PC-9 (cell line): ENCODE data around the gene TMEM232. TPM values are rescaled to one million over a fixed set of nuclear protein-coding genes. Genes with fewer than 3 reads are reported as not detected.

Source experiments
- BruUV-seq: library from RNA; stranded (reverse); fragments of 400-500 nt; replicated peaks from 2 replicates; lab custom pipeline; 2021; lab: Mats Ljungman, UMichigan
- CTCF ChIA-PET: fragments of 300-600 bp; sonication (Branson Sonifier 250); formaldehyde crosslinking; loops from one replicate; lab custom pipeline; 2022; ENCODE audit warnings: antibody characterized with exemption; lab: Charles Lee
- POLR2A ChIA-PET: fragments of 300-600 bp; sonication (Branson Sonifier 250); formaldehyde crosslinking; loops from one replicate; lab custom pipeline; 2022; ENCODE audit warnings: antibody characterized with exemption; ENCODE audit not compliant: unreplicated experiment; lab: Charles Lee
- DNase-seq, 2 experiments: peaks; one replicate each; pipeline versions ENCODE4 v3.0.0 to v3.0.0-alpha.2; 2015 to 2022; ENCODE audit warnings: mixed read lengths in 1 of 2
- H2AFZ ChIP-seq: fragments of 200-600 bp; sonication (generic); 2 replicates; pipeline ENCODE4 v1.8.1; 2017; ENCODE audit warnings: antibody characterized with exemption
- H3F3A ChIP-seq: fragments of 200-600 bp; sonication (generic); 2 replicates; pipeline ENCODE4 v1.8.1; 2017; ENCODE audit warnings: antibody characterized with exemption, mild to moderate bottlenecking, low read depth; ENCODE audit not compliant: insufficient read depth
- H3K27ac ChIP-seq: fragments of 200-600 bp; sonication (generic); 2 replicates; pipeline ENCODE4 v1.6.1; 2016; ENCODE audit warnings: mixed run types
- H3K27me3 ChIP-seq: fragments of 200-600 bp; sonication (generic); 2 replicates; pipeline ENCODE4 v1.6.1; 2016; ENCODE audit warnings: low read depth, mixed run types; ENCODE audit not compliant: insufficient read depth
- H3K36me3 ChIP-seq: fragments of 200-600 bp; sonication (generic); 2 replicates; pipeline ENCODE4 v1.6.1; 2016; ENCODE audit warnings: low read depth, mixed run types
- H3K4me1 ChIP-seq: fragments of 200-600 bp; sonication (generic); replicated peaks from 2 replicates; pipeline ENCODE4 v1.6.1; 2016; ENCODE audit warnings: mixed run types; ENCODE audit not compliant: insufficient read depth
- H3K4me2 ChIP-seq: fragments of 200-600 bp; sonication (generic); 2 replicates; pipeline ENCODE4 v1.6.1; 2017; ENCODE audit warnings: mixed run types
- H3K4me3 ChIP-seq: fragments of 200-600 bp; sonication (generic); 2 replicates; pipeline ENCODE4 v1.6.1; 2016; ENCODE audit warnings: mixed run types
- H3K79me2 ChIP-seq: fragments of 200-600 bp; sonication (generic); 2 replicates; pipeline ENCODE4 v1.6.1; 2017; ENCODE audit warnings: low read depth, mixed run types
- H3K9me2 ChIP-seq: fragments of 200-600 bp; sonication (generic); 2 replicates; pipeline ENCODE4 v1.8.1; 2017; ENCODE audit warnings: mild to moderate bottlenecking; ENCODE audit not compliant: insufficient read depth
- H3K9me3 ChIP-seq: fragments of 200-600 bp; sonication (generic); 2 replicates; pipeline ENCODE4 v1.8.1; 2016; ENCODE audit warnings: low read depth; ENCODE audit not compliant: insufficient read depth
- H4K20me1 ChIP-seq: fragments of 200-600 bp; sonication (generic); 2 replicates; pipeline ENCODE4 v1.8.1; 2017; ENCODE audit not compliant: insufficient read depth
- CTCF ChIP-seq: fragments of 200-600 bp; sonication (generic); conservative IDR thresholded peaks from 2 replicates; pipeline ENCODE4 v1.6.1; 2017; ENCODE audit warnings: mixed run types, antibody characterized with exemption, mild to moderate bottlenecking, moderate library complexity
- EZH2 ChIP-seq: fragments of 200-600 bp; sonication (generic); IDR thresholded peaks from 2 replicates; pipeline ENCODE4 v1.8.0; 2017; ENCODE audit warnings: antibody characterized with exemption, low read depth
- intact Hi-C: fragments of 100-400 bp; cut with micrococcal nuclease; formaldehyde crosslinking; loops from one replicate; pipeline ENCODE4 v1.10.0; 2022; ENCODE audit not compliant: unreplicated experiment
- total RNA-seq: library from RNA; stranded (reverse); gene quantifications from 2 replicates; pipeline ENCODE4 v1.2.3, GENCODE V29; 2021

The TMEM232 gene
- total RNA-seq, 1 experiment from 2014 or later: 0.65 TPM

GRCh38 chr5:110439296-110439695 lies 287.2 kb downstream of the TMEM232 start:
- H3K27ac ChIP-seq: no peak overlapping the region
- no peaks in the 10 kb centered on the region for H3K9me2 ChIP-seq
- no TSS peak for BruUV-seq
- no peaks in the 10 kb centered on the region for H3K79me2 ChIP-seq
- H3K4me3 ChIP-seq: no peak overlapping the region
- no peak overlapping the region for H2AFZ ChIP-seq
- POLR2A ChIA-PET: no interaction called here
- CTCF ChIA-PET: no interaction called here
- no peaks in the 10 kb centered on the region for H3F3A ChIP-seq
- no peak for DNase-seq
- TF ChIP-seq CTCF (no peak), EZH2 (no peak)
- intact Hi-C loops: no loop called here
- H3K4me2 ChIP-seq: no peak overlapping the region
- H3K36me3 ChIP-seq: no peaks in the 10 kb centered on the region
- no peaks in the 10 kb centered on the region for H4K20me1 ChIP-seq
- no peaks in the 10 kb centered on the region for H3K9me3 ChIP-seq
- no peaks in the 10 kb centered on the region for H3K27me3 ChIP-seq
- H3K4me1 ChIP-seq: no peaks in the 10 kb centered on the region

- ChIA-PET POLR2A (no interaction called here), CTCF (no interaction called here)
- TF ChIP-seq CTCF: no peak
- TF ChIP-seq EZH2: no peak
- no peaks in the 10 kb centered on the region for H3K79me2 ChIP-seq
- no peak overlapping the region for H3K4me3 ChIP-seq
- no peaks in the 10 kb centered on the region for H3K9me2 ChIP-seq
- no peaks in the 10 kb centered on the region for H3K36me3 ChIP-seq
- no TSS peak for BruUV-seq
- no peaks in the 10 kb centered on the region for H3K9me3 ChIP-seq
- no peak overlapping the region for H2AFZ ChIP-seq
- H3K4me2 ChIP-seq: no peak overlapping the region
- intact Hi-C loops: no loop called here
- H3K4me1 ChIP-seq: no peaks in the 10 kb centered on the region
- no peak overlapping the region for H3K27ac ChIP-seq
- DNase-seq: no peak
- H3F3A ChIP-seq: no peaks in the 10 kb centered on the region
- H4K20me1 ChIP-seq: no peaks in the 10 kb centered on the region
- no peaks in the 10 kb centered on the region for H3K27me3 ChIP-seq
Observed at GRCh38 chr5:110435207-110435606, 291.3 kb downstream of the TMEM232 start.

DNA sequence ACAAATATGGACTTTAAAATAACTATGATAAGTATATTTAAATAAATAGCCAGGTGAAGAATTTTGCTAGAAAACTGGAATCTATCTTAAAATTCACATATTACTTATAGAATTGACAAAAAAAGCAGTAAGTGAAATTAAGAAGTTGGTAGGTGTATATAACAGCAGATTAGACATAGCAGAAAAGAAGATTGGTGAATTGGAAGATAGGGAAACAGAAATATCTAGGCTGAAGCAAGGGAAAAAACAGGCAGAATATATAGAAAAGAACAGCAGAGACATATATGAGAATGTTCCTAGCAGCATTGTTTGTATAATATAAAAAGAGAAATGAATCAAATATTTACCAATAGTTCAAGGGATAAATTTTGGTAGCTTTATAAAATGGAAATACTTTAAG lies 294.9 kb downstream of the TMEM232 start:
- DNase-seq: no peak
- Histone ChIP-seq H3K9me2 (no peaks in the 10 kb centered on the region), H3K4me1 (no peaks in the 10 kb centered on the region), H3F3A (no peaks in the 10 kb centered on the region), H2AFZ (no peak overlapping the region), H3K9me3 (no peaks in the 10 kb centered on the region), H3K4me3 (no peak overlapping the region), H3K27me3 (no peaks in the 10 kb centered on the region), H3K79me2 (no peaks in the 10 kb centered on the region), H3K27ac (no peak overlapping the region), H3K4me2 (no peak overlapping the region), H4K20me1 (no peaks in the 10 kb centered on the region), H3K36me3 (no peaks in the 10 kb centered on the region)
- no TSS peak for BruUV-seq
- CTCF ChIA-PET: no interaction called here
- no peak for TF ChIP-seq CTCF
- no peak for TF ChIP-seq EZH2
- intact Hi-C loops: loop anchor here (2.0 kb wide), 1 partner anchor 19 kb away; no protein-coding TSS in a partner anchor
- POLR2A ChIA-PET: no interaction called here
